Activated naive CD8-positive, alpha-beta T cell treated with anti-CD3 and anti-CD28 coated beads, Interleukin-2, amount 10 ng/mL, durations not matched to agents 7 days and 5 days (primary cell): ENCODE results near the gene RASGEF1C. TPM values are rescaled to one million over a fixed set of nuclear protein-coding genes. Genes with fewer than 3 reads are reported as not detected.

ENCODE experiments used
- ATAC-seq: fragments of 150-1000 bp; cut with Tn5 transposase; one replicate; pipeline ENCODE4 v1.10.0; 2021; ENCODE audit warnings: low read depth, moderate library complexity
- POLR2A ChIA-PET: fragments of 350-600 bp; sonication (Branson Sonifier 250); formaldehyde crosslinking; loops from one replicate; lab custom pipeline; 2021; ENCODE audit warnings: antibody characterized with exemption; lab: Charles Lee
- DNase-seq: peaks from one replicate; pipeline ENCODE4 v3.0.0; 2021
- H3K27ac Mint-ChIP-seq: one replicate; pipeline ENCODE4 v1.8.0; 2022; ENCODE audit warnings: mild to moderate bottlenecking, mixed read lengths
- H3K27me3 Mint-ChIP-seq: one replicate; pipeline ENCODE4 v1.8.0; 2022; ENCODE audit warnings: mild to moderate bottlenecking, moderate library complexity, mixed read lengths
- H3K36me3 Mint-ChIP-seq: one replicate; pipeline ENCODE4 v1.8.0; 2021; ENCODE audit warnings: mild to moderate bottlenecking, mixed read lengths
- H3K4me1 Mint-ChIP-seq: one replicate; pipeline ENCODE4 v1.8.0; 2021; ENCODE audit warnings: mixed read lengths
- H3K4me3 Mint-ChIP-seq: one replicate; pipeline ENCODE4 v1.8.0; 2022; ENCODE audit warnings: mild to moderate bottlenecking, moderate library complexity, mixed read lengths
- H3K9me3 Mint-ChIP-seq: one replicate; pipeline ENCODE4 v1.8.0; 2021; ENCODE audit warnings: mixed read lengths
- total RNA-seq, 2 experiments: library from RNA; stranded (reverse); gene quantifications; one replicate each; pipeline ENCODE4 v1.2.3, GENCODE V29; 2021

Gene RASGEF1C
- total RNA-seq, 2 experiments from 2014 or later = not detected

- DNase-seq = no peak
- H3K27ac Mint-ChIP-seq = no peak overlapping the region
- POLR2A ChIA-PET = no interaction called here
- no peak for ATAC-seq
- no peaks in the 10 kb centered on the region for H3K9me3 Mint-ChIP-seq
- H3K36me3 Mint-ChIP-seq = no peaks in the 10 kb centered on the region
- peaks cover 10% of the 10 kb centered on the region for H3K4me1 Mint-ChIP-seq
- H3K27me3 Mint-ChIP-seq = peaks cover 34% of the 10 kb centered on the region
- no peak overlapping the region for H3K4me3 Mint-ChIP-seq
Measured at GRCh38 chr5:180078348-180078747, 130.7 kb downstream of the RASGEF1C start.

GRCh38 chr5:180077594-180078284 is 131.3 kb downstream of the RASGEF1C start:
- peaks cover 2% of the 10 kb centered on the region for H3K36me3 Mint-ChIP-seq
- no peak overlapping the region for H3K27ac Mint-ChIP-seq
- no peak overlapping the region for H3K4me3 Mint-ChIP-seq
- POLR2A ChIA-PET = no interaction called here
- peaks cover 10% of the 10 kb centered on the region for H3K4me1 Mint-ChIP-seq
- ATAC-seq (no peak), DNase-seq (no peak)
- peaks cover 36% of the 10 kb centered on the region for H3K27me3 Mint-ChIP-seq
- H3K9me3 Mint-ChIP-seq = peaks cover 2% of the 10 kb centered on the region

GRCh38 chr5:180075703-180076102 is 133.3 kb downstream of the RASGEF1C start:
- Mint-ChIP-seq H3K4me3 (no peak overlapping the region), H3K4me1 (peaks cover 10% of the 10 kb centered on the region), H3K36me3 (peaks cover 2% of the 10 kb centered on the region), H3K27me3 (peaks cover 35% of the 10 kb centered on the region), H3K27ac (no peak overlapping the region), H3K9me3 (peaks cover 3% of the 10 kb centered on the region)
- ATAC-seq (no peak), DNase-seq (no peak)
- POLR2A ChIA-PET = no interaction called here

GRCh38 chr5:180074462-180074861 is 134.5 kb downstream of the RASGEF1C start:
- H3K4me1 Mint-ChIP-seq = peaks cover 8% of the 10 kb centered on the region
- POLR2A ChIA-PET = no interaction called here
- H3K9me3 Mint-ChIP-seq = peaks cover 3% of the 10 kb centered on the region
- peaks cover 2% of the 10 kb centered on the region for H3K36me3 Mint-ChIP-seq
- no peak for ATAC-seq
- H3K27ac Mint-ChIP-seq = no peak overlapping the region
- peaks cover 25% of the 10 kb centered on the region for H3K27me3 Mint-ChIP-seq
- H3K4me3 Mint-ChIP-seq = no peak overlapping the region
- no peak for DNase-seq

GRCh38 chr5:180072556-180072955 is 136.5 kb downstream of the RASGEF1C start:
- ATAC-seq (no peak), DNase-seq (no peak)
- Mint-ChIP-seq H3K27ac (no peak overlapping the region), H3K36me3 (peaks cover 2% of the 10 kb centered on the region), H3K9me3 (peaks cover 3% of the 10 kb centered on the region), H3K4me1 (peaks cover 8% of the 10 kb centered on the region), H3K27me3 (peaks cover 27% of the 10 kb centered on the region), H3K4me3 (peak overlapping the region; percentile 74)
- POLR2A ChIA-PET = no interaction called here

- Mint-ChIP-seq H3K27me3 (peaks cover 27% of the 10 kb centered on the region), H3K27ac (peak overlapping the region; percentile 58), H3K36me3 (peaks cover 2% of the 10 kb centered on the region), H3K4me1 (peaks cover 8% of the 10 kb centered on the region), H3K4me3 (peak overlapping the region; percentile 51), H3K9me3 (peaks cover 3% of the 10 kb centered on the region)
- POLR2A ChIA-PET = no interaction called here
- no peak for ATAC-seq
- DNase-seq = no peak
Measured at GRCh38 chr5:180072256-180072548, 136.8 kb downstream of the RASGEF1C start.

GRCh38 chr5:180071531-180072255 is 137.3 kb downstream of the RASGEF1C start, which contains the start of gene RNF130:
Gene RNF130 (minus strand): TSS chr5:180071759. CDS start chr5:180071702, 57 bp downstream.
- Mint-ChIP-seq H3K9me3 (peaks cover 3% of the 10 kb centered on the region), H3K4me3 (peak within 1 kb of the TSS; percentile 78), H3K36me3 (peaks cover 2% of the 10 kb centered on the region), H3K4me1 (peaks cover 8% of the 10 kb centered on the region), H3K27me3 (peaks cover 27% of the 10 kb centered on the region), H3K27ac (peak within 1 kb of the TSS; percentile 58)
- DNase-seq = peak; percentile 90
- peak; percentile 80 for ATAC-seq
- POLR2A ChIA-PET = no interaction called here

GRCh38 chr5:180070756-180071530 is 138.1 kb downstream of the RASGEF1C start:
- Mint-ChIP-seq H3K4me1 (peaks cover 8% of the 10 kb centered on the region), H3K36me3 (peaks cover 3% of the 10 kb centered on the region), H3K27ac (peak overlapping the region; percentile 52), H3K9me3 (peaks cover 3% of the 10 kb centered on the region), H3K27me3 (peaks cover 27% of the 10 kb centered on the region), H3K4me3 (peak overlapping the region; percentile 78)
- DNase-seq = no peak
- POLR2A ChIA-PET = no interaction called here
- peak; percentile 11 for ATAC-seq

- H3K4me3 Mint-ChIP-seq = no peak overlapping the region
- H3K9me3 Mint-ChIP-seq = peaks cover 3% of the 10 kb centered on the region
- H3K27me3 Mint-ChIP-seq = peaks cover 24% of the 10 kb centered on the region
- no peak for ATAC-seq
- no peak overlapping the region for H3K27ac Mint-ChIP-seq
- POLR2A ChIA-PET = no interaction called here
- peaks cover 3% of the 10 kb centered on the region for H3K36me3 Mint-ChIP-seq
- DNase-seq = no peak
- H3K4me1 Mint-ChIP-seq = peaks cover 8% of the 10 kb centered on the region
Measured at GRCh38 chr5:180069589-180070247, 139.3 kb downstream of the RASGEF1C start.

- Mint-ChIP-seq H3K36me3 (peaks cover 3% of the 10 kb centered on the region), H3K27me3 (peaks cover 19% of the 10 kb centered on the region), H3K4me3 (no peak overlapping the region), H3K27ac (no peak overlapping the region), H3K9me3 (peaks cover 3% of the 10 kb centered on the region), H3K4me1 (peaks cover 8% of the 10 kb centered on the region)
- POLR2A ChIA-PET = no interaction called here
- DNase-seq (no peak), ATAC-seq (no peak)
Measured at GRCh38 chr5:180068519-180069090, 140.4 kb downstream of the RASGEF1C start.

GRCh38 chr5:180067986-180068385 is 141.0 kb downstream of the RASGEF1C start:
- ATAC-seq (no peak), DNase-seq (no peak)
- POLR2A ChIA-PET = no interaction called here
- Mint-ChIP-seq H3K36me3 (peaks cover 3% of the 10 kb centered on the region), H3K27me3 (peaks cover 21% of the 10 kb centered on the region), H3K27ac (no peak overlapping the region), H3K4me1 (peaks cover 8% of the 10 kb centered on the region), H3K4me3 (no peak overlapping the region), H3K9me3 (peaks cover 6% of the 10 kb centered on the region)

GRCh38 chr5:180060192-180060591 is 148.8 kb downstream of the RASGEF1C start:
- Mint-ChIP-seq H3K4me3 (no peak overlapping the region), H3K9me3 (peaks cover 3% of the 10 kb centered on the region), H3K36me3 (no peaks in the 10 kb centered on the region), H3K27me3 (peaks cover 4% of the 10 kb centered on the region), H3K27ac (no peak overlapping the region), H3K4me1 (no peaks in the 10 kb centered on the region)
- DNase-seq (no peak), ATAC-seq (no peak)
- POLR2A ChIA-PET = no interaction called here

GRCh38 chr5:180059326-180059725 is 149.7 kb downstream of the RASGEF1C start:
- Mint-ChIP-seq H3K27me3 (peaks cover 4% of the 10 kb centered on the region), H3K27ac (no peak overlapping the region), H3K36me3 (no peaks in the 10 kb centered on the region), H3K9me3 (peaks cover 3% of the 10 kb centered on the region), H3K4me1 (no peaks in the 10 kb centered on the region), H3K4me3 (no peak overlapping the region)
- DNase-seq = no peak
- POLR2A ChIA-PET = interaction anchor here (0.6 kb wide), 1 partner anchor 234 kb away, joined by 6 read pairs; no protein-coding TSS in a partner anchor
- no peak for ATAC-seq
